PC-9 (cell line): ENCODE data around the gene ERCC1. TPM values are rescaled to one million over a fixed set of nuclear protein-coding genes. Genes with fewer than 3 reads are reported as not detected.

Experiments
- BruUV-seq: library from RNA; stranded (reverse); fragments of 400-500 nt; replicated peaks from 2 replicates; lab custom pipeline; 2021; lab: Mats Ljungman, UMichigan
- CTCF ChIA-PET: fragments of 300-600 bp; sonication (Branson Sonifier 250); formaldehyde crosslinking; loops from one replicate; lab custom pipeline; 2022; ENCODE audit warnings: antibody characterized with exemption; lab: Charles Lee
- POLR2A ChIA-PET: fragments of 300-600 bp; sonication (Branson Sonifier 250); formaldehyde crosslinking; loops from one replicate; lab custom pipeline; 2022; ENCODE audit warnings: antibody characterized with exemption; ENCODE audit not compliant: unreplicated experiment; lab: Charles Lee
- DNase-seq, 2 experiments: peaks; one replicate each; pipeline versions ENCODE4 v3.0.0 to v3.0.0-alpha.2; 2015 to 2022; ENCODE audit warnings: mixed read lengths in 1 of 2
- H2AFZ ChIP-seq: fragments of 200-600 bp; sonication (generic); 2 replicates; pipeline ENCODE4 v1.8.1; 2017; ENCODE audit warnings: antibody characterized with exemption
- H3F3A ChIP-seq: fragments of 200-600 bp; sonication (generic); 2 replicates; pipeline ENCODE4 v1.8.1; 2017; ENCODE audit warnings: antibody characterized with exemption, mild to moderate bottlenecking, low read depth; ENCODE audit not compliant: insufficient read depth
- H3K27ac ChIP-seq: fragments of 200-600 bp; sonication (generic); 2 replicates; pipeline ENCODE4 v1.6.1; 2016; ENCODE audit warnings: mixed run types
- H3K27me3 ChIP-seq: fragments of 200-600 bp; sonication (generic); 2 replicates; pipeline ENCODE4 v1.6.1; 2016; ENCODE audit warnings: low read depth, mixed run types; ENCODE audit not compliant: insufficient read depth
- H3K36me3 ChIP-seq: fragments of 200-600 bp; sonication (generic); 2 replicates; pipeline ENCODE4 v1.6.1; 2016; ENCODE audit warnings: low read depth, mixed run types
- H3K4me1 ChIP-seq: fragments of 200-600 bp; sonication (generic); replicated peaks from 2 replicates; pipeline ENCODE4 v1.6.1; 2016; ENCODE audit warnings: mixed run types; ENCODE audit not compliant: insufficient read depth
- H3K4me2 ChIP-seq: fragments of 200-600 bp; sonication (generic); 2 replicates; pipeline ENCODE4 v1.6.1; 2017; ENCODE audit warnings: mixed run types
- H3K4me3 ChIP-seq: fragments of 200-600 bp; sonication (generic); 2 replicates; pipeline ENCODE4 v1.6.1; 2016; ENCODE audit warnings: mixed run types
- H3K79me2 ChIP-seq: fragments of 200-600 bp; sonication (generic); 2 replicates; pipeline ENCODE4 v1.6.1; 2017; ENCODE audit warnings: low read depth, mixed run types
- H3K9me2 ChIP-seq: fragments of 200-600 bp; sonication (generic); 2 replicates; pipeline ENCODE4 v1.8.1; 2017; ENCODE audit warnings: mild to moderate bottlenecking; ENCODE audit not compliant: insufficient read depth
- H3K9me3 ChIP-seq: fragments of 200-600 bp; sonication (generic); 2 replicates; pipeline ENCODE4 v1.8.1; 2016; ENCODE audit warnings: low read depth; ENCODE audit not compliant: insufficient read depth
- H4K20me1 ChIP-seq: fragments of 200-600 bp; sonication (generic); 2 replicates; pipeline ENCODE4 v1.8.1; 2017; ENCODE audit not compliant: insufficient read depth
- CTCF ChIP-seq: fragments of 200-600 bp; sonication (generic); conservative IDR thresholded peaks from 2 replicates; pipeline ENCODE4 v1.6.1; 2017; ENCODE audit warnings: mixed run types, antibody characterized with exemption, mild to moderate bottlenecking, moderate library complexity
- EZH2 ChIP-seq: fragments of 200-600 bp; sonication (generic); IDR thresholded peaks from 2 replicates; pipeline ENCODE4 v1.8.0; 2017; ENCODE audit warnings: antibody characterized with exemption, low read depth
- intact Hi-C: fragments of 100-400 bp; cut with micrococcal nuclease; formaldehyde crosslinking; loops from one replicate; pipeline ENCODE4 v1.10.0; 2022; ENCODE audit not compliant: unreplicated experiment
- total RNA-seq: library from RNA; stranded (reverse); gene quantifications from 2 replicates; pipeline ENCODE4 v1.2.3, GENCODE V29; 2021

ERCC1 gene
- total RNA-seq, 1 experiment from 2014 or later, result 102 TPM

DNA sequence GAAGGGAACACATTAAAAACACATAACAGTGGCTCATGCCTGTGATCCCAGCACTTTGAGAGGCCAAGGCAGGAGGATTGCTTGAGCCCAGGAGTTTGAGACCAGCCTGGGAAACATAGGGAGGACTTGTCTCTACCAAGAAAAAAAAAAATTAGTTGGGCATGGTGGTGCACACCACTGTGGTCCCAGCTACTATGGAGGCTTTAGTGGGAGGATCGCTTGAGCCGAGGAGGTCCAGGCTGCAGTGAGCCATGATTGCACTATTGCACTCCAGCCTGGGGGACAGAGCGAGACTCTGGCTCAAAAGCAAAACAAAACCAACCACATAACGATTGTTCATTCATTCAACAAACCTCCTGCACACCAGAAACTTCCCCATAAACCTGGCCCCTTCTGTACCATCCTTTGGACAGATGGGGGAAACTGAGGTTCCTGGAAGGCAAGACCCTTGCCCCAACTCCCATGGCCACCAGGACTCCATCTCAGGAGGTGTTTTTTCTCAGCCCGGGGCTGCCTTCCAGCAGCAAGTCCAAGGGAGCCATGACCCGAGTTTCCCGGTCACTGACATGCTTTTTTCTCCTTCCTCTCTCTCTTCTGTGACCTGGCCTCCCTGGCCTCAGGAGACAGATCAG lies 48.3 kb upstream of the ERCC1 start:
- peaks cover 17% of the 10 kb centered on the region for H3K4me1 ChIP-seq
- DNase-seq, result no peak
- H4K20me1 ChIP-seq, result no peaks in the 10 kb centered on the region; the same call in 1 of the 2 replicates
- H3K4me3 ChIP-seq, result no peak overlapping the region
- H3K4me2 ChIP-seq, result no peak overlapping the region
- BruUV-seq, result no TSS peak
- peaks cover 39% of the 10 kb centered on the region; the same call in 1 of the 2 replicates for H3F3A ChIP-seq
- no peaks in the 10 kb centered on the region for H3K79me2 ChIP-seq
- TF ChIP-seq EZH2 (no peak), CTCF (no peak)
- H3K27ac ChIP-seq, result no peak overlapping the region
- no peaks in the 10 kb centered on the region for H3K9me2 ChIP-seq
- POLR2A ChIA-PET, result no interaction called here
- H3K36me3 ChIP-seq, result no peaks in the 10 kb centered on the region
- intact Hi-C loops, result no loop called here
- no peaks in the 10 kb centered on the region for H3K27me3 ChIP-seq
- CTCF ChIA-PET, result interaction anchor here (0.7 kb wide), 1 partner anchor 19 kb away, joined by 4 read pairs; no protein-coding TSS in a partner anchor
- no peak overlapping the region for H2AFZ ChIP-seq
- no peaks in the 10 kb centered on the region for H3K9me3 ChIP-seq

DNA sequence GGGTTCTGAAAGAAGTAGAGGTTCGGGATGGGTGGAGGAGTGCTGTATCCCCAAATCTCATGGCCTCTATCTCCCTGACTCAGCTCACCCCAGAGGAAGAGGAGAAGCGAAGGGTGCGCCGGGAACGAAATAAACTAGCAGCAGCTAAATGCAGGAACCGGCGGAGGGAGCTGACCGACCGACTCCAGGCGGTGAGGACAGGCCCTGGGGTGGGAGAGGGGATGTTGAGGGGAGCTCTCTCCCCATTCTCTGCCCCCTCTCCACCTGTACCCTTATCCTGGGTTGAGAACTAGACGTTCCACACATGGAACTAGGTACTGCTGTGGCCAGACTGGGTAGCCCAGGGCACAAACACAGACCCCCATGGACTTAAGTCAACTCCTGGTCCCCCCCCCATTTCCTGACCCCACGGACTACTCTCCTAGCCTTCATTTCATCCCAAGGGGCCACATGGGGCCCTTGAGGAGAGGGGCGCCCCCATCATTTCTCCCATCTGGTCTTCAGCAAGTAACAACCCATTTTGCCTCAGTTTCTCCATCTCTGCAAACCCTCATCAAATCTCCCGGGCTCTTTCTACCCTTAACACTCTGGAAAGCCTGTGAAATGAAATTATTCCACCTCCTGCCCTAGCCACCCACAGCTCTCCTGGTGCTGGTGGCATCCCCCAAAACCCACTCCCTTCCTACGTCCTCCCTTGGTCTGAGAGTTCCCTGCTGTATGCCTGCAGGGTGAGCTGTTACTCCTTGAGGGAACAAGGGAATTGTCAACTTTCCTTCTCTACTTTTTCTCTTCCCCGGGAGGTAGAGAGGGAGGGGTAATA lies 47.6 kb upstream of the ERCC1 start:
- intact Hi-C loops, result no loop called here
- Histone ChIP-seq H3K36me3 (no peaks in the 10 kb centered on the region), H3K27ac (no peak overlapping the region), H3K9me2 (no peaks in the 10 kb centered on the region), H2AFZ (no peak overlapping the region), H3K9me3 (no peaks in the 10 kb centered on the region), H3K27me3 (no peaks in the 10 kb centered on the region), H3K79me2 (no peaks in the 10 kb centered on the region), H3K4me3 (no peak overlapping the region), H3K4me2 (peak overlapping the region; percentile 100; the same call in 1 of the 2 replicates), H3K4me1 (peaks cover 19% of the 10 kb centered on the region), H3F3A (peaks cover 40% of the 10 kb centered on the region; the same call in 1 of the 2 replicates), H4K20me1 (no peaks in the 10 kb centered on the region; the same call in 1 of the 2 replicates)
- DNase-seq, result no peak
- ChIA-PET POLR2A (no interaction called here), CTCF (interaction anchor here (0.7 kb wide), 1 partner anchor 19 kb away, joined by 4 read pairs; no protein-coding TSS in a partner anchor)
- no peak for TF ChIP-seq CTCF
- TF ChIP-seq EZH2, result no peak
- no TSS peak for BruUV-seq

GRCh38 chr19:45470762-45471081 lies 47.0 kb upstream of the ERCC1 start:
- CTCF ChIA-PET, result no interaction called here

More at GRCh38 chr19:45470762-45471081, 47.0 kb upstream of the ERCC1 start:
- H3K4me3 ChIP-seq, result peak overlapping the region; percentile 82
- no peaks in the 10 kb centered on the region for H3K9me2 ChIP-seq
- peak overlapping the region; percentile 72 for H3K27ac ChIP-seq
- BruUV-seq, result no TSS peak
- H3K36me3 ChIP-seq, result no peaks in the 10 kb centered on the region
- H3K9me3 ChIP-seq, result no peaks in the 10 kb centered on the region
- no peak for DNase-seq
- no peak overlapping the region for H2AFZ ChIP-seq
- TF ChIP-seq EZH2 (no peak), CTCF (no peak)
- no peaks in the 10 kb centered on the region for H3K79me2 ChIP-seq
- POLR2A ChIA-PET, result no interaction called here
- H3K27me3 ChIP-seq, result no peaks in the 10 kb centered on the region
- H3K4me2 ChIP-seq, result peak overlapping the region; percentile 100
- intact Hi-C loops, result no loop called here
- peaks cover 19% of the 10 kb centered on the region for H3K4me1 ChIP-seq
- H3F3A ChIP-seq, result peaks cover 40% of the 10 kb centered on the region; the same call in 1 of the 2 replicates
- no peaks in the 10 kb centered on the region; the same call in 1 of the 2 replicates for H4K20me1 ChIP-seq
